Measurements from ENCODE around the gene TLCD2. TPM values are rescaled to one million over a fixed set of nuclear protein-coding genes. Genes with fewer than 3 reads are reported as not detected.

The TLCD2 gene
- total RNA-seq, 1 donor from 2014 or later: 0.04 TPM

- no peak for ATAC-seq (ENCODE audit: low read depth)
- no peak for TF ChIP-seq CTCF (IDR thresholded peaks at IDR 0.05)
- Mint-ChIP-seq H3K27ac (peak overlapping the region; percentile 24), H3K4me3 (no peak overlapping the region), H3K36me3 (ENCODE audit: low read depth) (peaks cover 51% of the 10 kb centered on the region), H3K4me1 (peaks cover 56% of the 10 kb centered on the region), H3K9me3 (no peaks in the 10 kb centered on the region), H3K27me3 (no peaks in the 10 kb centered on the region)
- DNase-seq: no peak
- POLR2A ChIA-PET: interaction anchor here (1.1 to 4.5 kb wide), 4 partner anchors 8 to 53 kb away, joined by 3 to 67 read pairs (median 18); partner anchors contain the start of gene WDR81
- CTCF ChIA-PET: interaction anchor here (3.8 kb wide), 1 partner anchor 53 kb away, joined by 24 read pairs; no protein-coding TSS in a partner anchor
- intact Hi-C loops (cut with micrococcal nuclease): no loop called here
These were observed 20.4 kb upstream of the TLCD2 start for GRCh38 chr17:1730326-1731193.

DNA sequence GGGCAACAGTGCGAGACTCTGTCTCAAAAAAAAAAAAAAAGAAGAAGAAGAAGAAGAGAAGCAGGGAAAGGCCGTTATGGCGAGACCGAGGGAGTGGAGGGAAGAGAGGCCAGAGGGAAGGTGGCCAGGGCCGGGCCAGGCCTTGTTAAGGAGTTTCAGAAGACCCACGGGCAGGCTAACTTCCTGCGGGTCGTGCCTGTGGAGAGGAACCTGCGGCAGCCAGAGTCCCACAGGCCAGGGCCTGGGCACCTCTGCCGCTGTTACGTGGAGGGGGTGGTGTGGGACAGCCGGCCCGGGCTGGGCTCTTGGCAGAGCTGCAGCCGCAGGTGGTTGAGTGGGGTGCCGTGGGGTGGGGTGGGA, 19.8 kb upstream of the TLCD2 start:
- Mint-ChIP-seq H3K27me3 (no peaks in the 10 kb centered on the region), H3K9me3 (no peaks in the 10 kb centered on the region), H3K27ac (peak overlapping the region; percentile 22), H3K4me3 (no peak overlapping the region), H3K36me3 (ENCODE audit: low read depth) (peaks cover 50% of the 10 kb centered on the region), H3K4me1 (peaks cover 61% of the 10 kb centered on the region)
- intact Hi-C loops (cut with micrococcal nuclease): no loop called here
- CTCF ChIA-PET: no interaction called here
- DNase-seq (no peak), ATAC-seq (ENCODE audit: low read depth) (no peak)
- no peak for TF ChIP-seq CTCF (IDR thresholded peaks at IDR 0.05)
- POLR2A ChIA-PET: interaction anchor here (0.6 to 1.1 kb wide), 2 partner anchors 9 to 34 kb away, joined by 3 read pairs; no protein-coding TSS in a partner anchor

DNA sequence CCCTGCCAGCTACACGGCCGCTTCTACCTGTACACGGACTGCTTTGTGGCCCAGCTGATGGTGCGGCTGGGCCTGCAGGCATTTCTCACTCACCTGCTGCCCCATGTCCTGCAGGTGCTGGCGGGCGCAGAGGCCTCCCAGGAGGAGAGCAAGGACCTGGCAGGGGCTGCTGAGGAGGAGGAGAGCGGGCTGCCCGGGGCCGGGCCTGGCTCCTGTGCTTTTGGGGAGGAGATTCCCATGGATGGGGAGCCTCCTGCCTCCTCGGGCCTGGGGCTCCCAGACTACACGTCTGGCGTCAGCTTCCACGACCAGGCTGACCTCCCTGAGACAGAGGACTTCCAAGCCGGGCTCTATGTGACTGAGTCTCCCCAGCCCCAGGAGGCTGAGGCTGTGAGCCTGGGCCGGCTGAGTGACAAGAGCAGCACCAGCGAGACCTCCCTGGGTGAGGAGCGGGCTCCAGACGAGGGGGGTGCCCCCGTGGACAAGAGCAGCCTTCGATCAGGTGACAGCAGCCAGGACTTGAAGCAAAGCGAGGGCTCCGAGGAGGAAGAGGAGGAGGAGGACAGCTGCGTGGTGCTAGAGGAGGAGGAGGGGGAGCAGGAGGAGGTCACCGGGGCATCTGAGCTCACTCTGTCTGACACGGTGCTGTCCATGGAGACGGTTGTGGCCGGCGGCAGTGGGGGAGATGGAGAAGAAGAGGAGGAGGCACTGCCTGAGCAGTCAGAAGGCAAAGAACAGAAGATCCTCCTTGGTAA, 17.9 kb upstream of the TLCD2 start:
- H3K4me3 Mint-ChIP-seq: peak overlapping the region; percentile 7
- DNase-seq: no peak

DNA sequence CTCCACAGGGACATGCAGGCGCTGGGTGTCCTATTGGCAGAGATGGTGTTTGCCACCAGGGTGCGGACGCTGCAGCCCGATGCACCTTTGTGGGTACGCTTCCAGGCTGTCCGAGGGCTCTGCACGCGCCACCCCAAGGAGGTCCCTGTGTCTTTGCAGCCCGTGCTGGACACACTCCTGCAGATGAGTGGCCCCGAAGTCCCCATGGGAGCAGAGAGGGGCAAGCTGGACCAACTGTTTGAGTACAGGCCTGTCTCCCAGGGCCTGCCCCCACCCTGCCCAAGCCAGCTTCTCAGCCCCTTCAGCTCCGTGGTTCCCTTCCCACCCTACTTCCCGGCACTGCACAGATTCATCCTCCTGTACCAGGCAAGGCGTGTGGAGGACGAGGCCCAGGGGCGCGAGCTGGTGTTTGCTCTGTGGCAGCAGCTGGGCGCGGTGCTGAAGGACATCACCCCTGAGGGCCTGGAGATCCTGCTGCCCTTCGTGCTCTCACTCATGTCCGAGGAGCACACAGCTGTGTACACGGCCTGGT, 17.1 kb upstream of the TLCD2 start:
- H3K9me3 Mint-ChIP-seq: no peaks in the 10 kb centered on the region
- intact Hi-C loops (cut with micrococcal nuclease): no loop called here
- no peak overlapping the region for H3K27ac Mint-ChIP-seq
- ChIA-PET POLR2A (interaction anchor here (0.6 to 2.2 kb wide), 2 partner anchors 56 to 380 kb away, joined by 3 to 8 read pairs; no protein-coding TSS in a partner anchor), CTCF (interaction anchor here (1.2 kb wide), 1 partner anchor 56 kb away, joined by 3 read pairs; no protein-coding TSS in a partner anchor)
- TF ChIP-seq CTCF (IDR thresholded peaks at IDR 0.05): no peak
- DNase-seq: no peak
- H3K36me3 Mint-ChIP-seq (ENCODE audit: low read depth): peaks cover 33% of the 10 kb centered on the region
- ATAC-seq (ENCODE audit: low read depth): no peak
- no peak overlapping the region for H3K4me3 Mint-ChIP-seq
- no peaks in the 10 kb centered on the region for H3K27me3 Mint-ChIP-seq
- H3K4me1 Mint-ChIP-seq: peaks cover 55% of the 10 kb centered on the region

More for the DNA sequence above, 17.9 kb upstream of the TLCD2 start:
- ChIA-PET POLR2A (interaction anchor here (0.5 to 2.2 kb wide), 2 partner anchors 37 to 55 kb away, joined by 5 to 8 read pairs; no protein-coding TSS in a partner anchor), CTCF (interaction anchor here (1.2 kb wide), 1 partner anchor 56 kb away, joined by 3 read pairs; no protein-coding TSS in a partner anchor)
- ATAC-seq (ENCODE audit: low read depth): no peak
- H3K4me1 Mint-ChIP-seq: peaks cover 53% of the 10 kb centered on the region
- H3K27me3 Mint-ChIP-seq: no peaks in the 10 kb centered on the region
- peak overlapping the region; percentile 56 for H3K27ac Mint-ChIP-seq
- TF ChIP-seq CTCF (IDR thresholded peaks at IDR 0.05): no peak
- intact Hi-C loops (cut with micrococcal nuclease): no loop called here
- no peaks in the 10 kb centered on the region for H3K9me3 Mint-ChIP-seq
- H3K36me3 Mint-ChIP-seq (ENCODE audit: low read depth): peaks cover 36% of the 10 kb centered on the region

Measured in activated B cell treated with CpG ODN at 0.5 μM for 24 hours (primary cell).